ENCODE data around the gene INTS3.
A peak's percentile ranks its signal among the peaks of the same experiment; 100 is the strongest.

The INTS3 gene

DNA sequence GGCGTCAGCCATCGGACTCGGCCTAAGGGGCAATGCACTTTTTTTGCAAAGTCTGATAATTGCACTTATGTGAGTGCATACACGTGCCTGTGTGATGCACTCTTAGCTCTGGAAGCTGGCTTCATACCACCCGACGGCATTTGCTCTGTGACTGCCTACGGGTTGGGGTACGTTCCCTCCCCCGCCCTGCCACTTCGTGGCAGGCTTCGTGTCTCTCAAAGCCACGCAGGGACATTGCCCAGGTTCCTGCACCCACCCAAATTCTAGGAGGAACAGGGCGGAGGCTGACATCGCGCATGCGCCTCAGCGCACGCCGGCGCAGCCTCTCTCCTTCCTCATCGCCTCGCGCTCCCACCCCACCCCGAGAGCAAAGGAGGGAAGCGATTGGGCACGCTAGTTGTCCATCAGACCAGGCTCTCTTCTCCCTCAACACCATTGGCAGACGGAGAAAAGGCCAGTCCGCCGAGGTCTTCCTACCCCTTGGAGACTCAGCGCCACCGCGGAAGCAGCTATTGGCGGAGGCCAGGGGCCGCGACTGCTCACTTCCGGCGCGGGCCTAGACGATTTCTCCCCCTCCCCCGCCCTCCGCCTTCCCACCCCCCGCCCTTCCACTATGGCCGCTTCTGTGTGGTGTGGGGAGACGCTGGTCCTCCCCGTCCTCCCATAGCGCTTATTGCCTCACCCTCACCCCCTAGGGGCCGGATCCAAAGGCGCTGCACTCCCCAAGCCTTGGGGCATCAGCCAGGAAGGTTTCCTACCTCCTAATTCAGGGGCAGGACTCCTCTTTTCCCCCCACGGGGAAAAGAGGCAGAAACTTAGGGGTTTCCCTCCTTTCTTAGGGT, at the start of gene INTS3:
INTS3 (plus strand) TSS at position 588 of the 842 bp plus-strand sequence. CDS start 585 bp downstream, outside the sequence.
- DNase-seq (ENCODE audit: low read depth, low spot score), result peak; percentile 100
- in situ Hi-C loops (cut with HindIII; ENCODE audit: low sequenced_read_pairs), result no loop called here
- peak within 1 kb of the TSS; percentile 96 for H3K4me3 ChIP-seq (ENCODE audit: low read depth, low read length)
- TF ChIP-seq, protein P1, sequence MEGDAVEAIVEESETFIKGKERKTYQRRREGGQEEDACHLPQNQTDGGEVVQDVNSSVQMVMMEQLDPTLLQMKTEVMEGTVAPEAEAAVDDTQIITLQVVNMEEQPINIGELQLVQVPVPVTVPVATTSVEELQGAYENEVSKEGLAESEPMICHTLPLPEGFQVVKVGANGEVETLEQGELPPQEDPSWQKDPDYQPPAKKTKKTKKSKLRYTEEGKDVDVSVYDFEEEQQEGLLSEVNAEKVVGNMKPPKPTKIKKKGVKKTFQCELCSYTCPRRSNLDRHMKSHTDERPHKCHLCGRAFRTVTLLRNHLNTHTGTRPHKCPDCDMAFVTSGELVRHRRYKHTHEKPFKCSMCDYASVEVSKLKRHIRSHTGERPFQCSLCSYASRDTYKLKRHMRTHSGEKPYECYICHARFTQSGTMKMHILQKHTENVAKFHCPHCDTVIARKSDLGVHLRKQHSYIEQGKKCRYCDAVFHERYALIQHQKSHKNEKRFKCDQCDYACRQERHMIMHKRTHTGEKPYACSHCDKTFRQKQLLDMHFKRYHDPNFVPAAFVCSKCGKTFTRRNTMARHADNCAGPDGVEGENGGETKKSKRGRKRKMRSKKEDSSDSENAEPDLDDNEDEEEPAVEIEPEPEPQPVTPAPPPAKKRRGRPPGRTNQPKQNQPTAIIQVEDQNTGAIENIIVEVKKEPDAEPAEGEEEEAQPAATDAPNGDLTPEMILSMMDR (IDR thresholded peaks at IDR 0.05; ENCODE audit: low read depth, low read length), result no peak

- in situ Hi-C loops (cut with HindIII; ENCODE audit: low sequenced_read_pairs), result no loop called here
- no peak for DNase-seq (ENCODE audit: low read depth, low spot score)
- TF ChIP-seq, protein P1 (IDR thresholded peaks at IDR 0.05; ENCODE audit: low read depth, low read length), result no peak
- H3K4me3 ChIP-seq (ENCODE audit: low read depth, low read length), result peak within 1 kb of the TSS; percentile 10
Measured at GRCh38 chr1:153678519-153679336, 49.1 kb upstream of the INTS3 start, which contains the start of gene NPR1. Gene NPR1 (plus strand): TSS chr1:153678688. CDS start chr1:153679109, 421 bp downstream.

- DNase-seq (ENCODE audit: low read depth, low spot score), result no peak
- in situ Hi-C loops (cut with HindIII; ENCODE audit: low sequenced_read_pairs), result no loop called here
- TF ChIP-seq, protein P1 (IDR thresholded peaks at IDR 0.05; ENCODE audit: low read depth, low read length), result peak; percentile 10
- H3K4me3 ChIP-seq (ENCODE audit: low read depth, low read length), result peak overlapping the region; percentile 3
Measured at GRCh38 chr1:153679337-153680119, 48.3 kb upstream of the INTS3 start.

- TF ChIP-seq, protein P1 (IDR thresholded peaks at IDR 0.05; ENCODE audit: low read depth, low read length), result no peak
- H3K4me3 ChIP-seq (ENCODE audit: low read depth, low read length), result no peak overlapping the region
- in situ Hi-C loops (cut with HindIII; ENCODE audit: low sequenced_read_pairs), result no loop called here
- no peak for DNase-seq (ENCODE audit: low read depth, low spot score)
Measured at GRCh38 chr1:153680120-153680403, 47.8 kb upstream of the INTS3 start.

- no peak for DNase-seq (ENCODE audit: low read depth, low spot score)
- TF ChIP-seq, protein P1 (IDR thresholded peaks at IDR 0.05; ENCODE audit: low read depth, low read length), result no peak
- no peak overlapping the region for H3K4me3 ChIP-seq (ENCODE audit: low read depth, low read length)
- in situ Hi-C loops (cut with HindIII; ENCODE audit: low sequenced_read_pairs), result no loop called here
Measured at GRCh38 chr1:153682730-153683129, 45.1 kb upstream of the INTS3 start.

- in situ Hi-C loops (cut with HindIII; ENCODE audit: low sequenced_read_pairs), result no loop called here
- no peak for DNase-seq (ENCODE audit: low read depth, low spot score)
- TF ChIP-seq, protein P1 (IDR thresholded peaks at IDR 0.05; ENCODE audit: low read depth, low read length), result no peak
- no peak overlapping the region for H3K4me3 ChIP-seq (ENCODE audit: low read depth, low read length)
Measured at GRCh38 chr1:153683854-153684253, 44.0 kb upstream of the INTS3 start.

Data from astrocyte of the spinal cord (primary cell).